DOHH2 (cell line): ENCODE data around the gene COL4A2.

Source experiments
- EZH2phosphoT487 ChIP-seq: fragments of 200-600 bp; sonication (generic); IDR thresholded peaks from 2 replicates; pipeline ENCODE4 v1.6.1; 2017; ENCODE audit warnings: borderline replicate concordance, mild to moderate bottlenecking, antibody characterized with exemption, low read length, moderate library complexity, mixed read lengths
- TF ChIP-seq, protein P1 (sequence below): fragments of 200-600 bp; sonication (generic); IDR thresholded peaks from one replicate; pipeline ENCODE4 v1.5.1; 2014; ENCODE audit warnings: antibody characterized with exemption, mild to moderate bottlenecking, low read depth, low read length; ENCODE audit not compliant: poor library complexity, severe bottlenecking

DNA sequence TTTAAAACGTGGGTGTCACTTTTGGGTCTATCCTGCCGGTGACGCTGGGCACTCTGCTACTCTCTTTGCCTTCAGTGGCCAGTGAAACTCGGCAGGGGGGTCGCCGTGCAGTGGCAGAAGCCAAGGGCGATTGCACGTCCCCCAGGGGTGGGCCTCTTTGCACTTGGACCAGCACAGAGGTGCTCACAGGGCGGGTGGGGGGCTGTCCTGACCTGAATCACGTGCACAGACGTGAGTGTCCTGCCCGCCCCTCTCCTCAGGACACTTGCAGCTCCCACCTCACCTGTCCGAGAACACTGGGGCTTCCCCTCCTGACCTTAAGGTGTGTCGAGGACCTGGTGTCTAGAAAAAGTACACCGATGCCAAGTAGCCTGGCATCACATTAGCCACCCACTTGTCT is 16.3 kb upstream of the COL4A2 start:
- TF ChIP-seq, protein P1, sequence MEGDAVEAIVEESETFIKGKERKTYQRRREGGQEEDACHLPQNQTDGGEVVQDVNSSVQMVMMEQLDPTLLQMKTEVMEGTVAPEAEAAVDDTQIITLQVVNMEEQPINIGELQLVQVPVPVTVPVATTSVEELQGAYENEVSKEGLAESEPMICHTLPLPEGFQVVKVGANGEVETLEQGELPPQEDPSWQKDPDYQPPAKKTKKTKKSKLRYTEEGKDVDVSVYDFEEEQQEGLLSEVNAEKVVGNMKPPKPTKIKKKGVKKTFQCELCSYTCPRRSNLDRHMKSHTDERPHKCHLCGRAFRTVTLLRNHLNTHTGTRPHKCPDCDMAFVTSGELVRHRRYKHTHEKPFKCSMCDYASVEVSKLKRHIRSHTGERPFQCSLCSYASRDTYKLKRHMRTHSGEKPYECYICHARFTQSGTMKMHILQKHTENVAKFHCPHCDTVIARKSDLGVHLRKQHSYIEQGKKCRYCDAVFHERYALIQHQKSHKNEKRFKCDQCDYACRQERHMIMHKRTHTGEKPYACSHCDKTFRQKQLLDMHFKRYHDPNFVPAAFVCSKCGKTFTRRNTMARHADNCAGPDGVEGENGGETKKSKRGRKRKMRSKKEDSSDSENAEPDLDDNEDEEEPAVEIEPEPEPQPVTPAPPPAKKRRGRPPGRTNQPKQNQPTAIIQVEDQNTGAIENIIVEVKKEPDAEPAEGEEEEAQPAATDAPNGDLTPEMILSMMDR: no peak
- TF ChIP-seq EZH2phosphoT487: no peak
